Liver (tissue), 3 donors: ENCODE data around the gene EAF1.

Experiments
- CTCF ChIP-seq: fragments of 150-350 bp; IDR thresholded peaks from 2 replicates; pipeline ENCODE4 v1.5.1; 2017; ENCODE audit warnings: improper control_type of control experiment, low read depth, low read length; ENCODE audit not compliant: missing input control
- SP1 ChIP-seq: IDR thresholded peaks from 2 replicates; pipeline ENCODE4 v1.6.1; 2018; ENCODE audit warnings: antibody characterized with exemption, mild to moderate bottlenecking
- TAF1 ChIP-seq: conservative IDR thresholded peaks from 2 replicates; pipeline ENCODE4 v1.6.1; 2016; ENCODE audit warnings: antibody characterized with exemption, mild to moderate bottlenecking
- TF ChIP-seq, protein P1 (sequence below): IDR thresholded peaks from 2 replicates; pipeline ENCODE4 v1.6.1; 2016; ENCODE audit warnings: antibody characterized with exemption
- TF ChIP-seq, protein P2 (sequence below): IDR thresholded peaks from 2 replicates; pipeline ENCODE4 v1.6.1; 2016; ENCODE audit warnings: antibody characterized with exemption
- TF ChIP-seq, protein P3 (sequence below): IDR thresholded peaks from 2 replicates; pipeline ENCODE4 v1.6.1; 2016; ENCODE audit warnings: antibody characterized with exemption
- donor health status: healthy.
- donor health status: healthy.

GRCh38 chr3:15377961-15378791 lies 49.2 kb upstream of the EAF1 start:
- TF ChIP-seq, protein P1, sequence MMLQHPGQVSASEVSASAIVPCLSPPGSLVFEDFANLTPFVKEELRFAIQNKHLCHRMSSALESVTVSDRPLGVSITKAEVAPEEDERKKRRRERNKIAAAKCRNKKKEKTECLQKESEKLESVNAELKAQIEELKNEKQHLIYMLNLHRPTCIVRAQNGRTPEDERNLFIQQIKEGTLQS, result peak; percentile 78
- TF ChIP-seq CTCF (peak; percentile 95), SP1 (peak; percentile 78), TAF1 (no peak)
- TF ChIP-seq, protein P2, sequence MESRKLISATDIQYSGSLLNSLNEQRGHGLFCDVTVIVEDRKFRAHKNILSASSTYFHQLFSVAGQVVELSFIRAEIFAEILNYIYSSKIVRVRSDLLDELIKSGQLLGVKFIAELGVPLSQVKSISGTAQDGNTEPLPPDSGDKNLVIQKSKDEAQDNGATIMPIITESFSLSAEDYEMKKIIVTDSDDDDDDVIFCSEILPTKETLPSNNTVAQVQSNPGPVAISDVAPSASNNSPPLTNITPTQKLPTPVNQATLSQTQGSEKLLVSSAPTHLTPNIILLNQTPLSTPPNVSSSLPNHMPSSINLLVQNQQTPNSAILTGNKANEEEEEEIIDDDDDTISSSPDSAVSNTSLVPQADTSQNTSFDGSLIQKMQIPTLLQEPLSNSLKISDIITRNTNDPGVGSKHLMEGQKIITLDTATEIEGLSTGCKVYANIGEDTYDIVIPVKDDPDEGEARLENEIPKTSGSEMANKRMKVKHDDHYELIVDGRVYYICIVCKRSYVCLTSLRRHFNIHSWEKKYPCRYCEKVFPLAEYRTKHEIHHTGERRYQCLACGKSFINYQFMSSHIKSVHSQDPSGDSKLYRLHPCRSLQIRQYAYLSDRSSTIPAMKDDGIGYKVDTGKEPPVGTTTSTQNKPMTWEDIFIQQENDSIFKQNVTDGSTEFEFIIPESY, result no peak
- TF ChIP-seq, protein P3, sequence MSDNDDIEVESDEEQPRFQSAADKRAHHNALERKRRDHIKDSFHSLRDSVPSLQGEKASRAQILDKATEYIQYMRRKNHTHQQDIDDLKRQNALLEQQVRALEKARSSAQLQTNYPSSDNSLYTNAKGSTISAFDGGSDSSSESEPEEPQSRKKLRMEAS, result peak; percentile 8
